ENCODE data around the gene TRAPPC11.

DNA sequence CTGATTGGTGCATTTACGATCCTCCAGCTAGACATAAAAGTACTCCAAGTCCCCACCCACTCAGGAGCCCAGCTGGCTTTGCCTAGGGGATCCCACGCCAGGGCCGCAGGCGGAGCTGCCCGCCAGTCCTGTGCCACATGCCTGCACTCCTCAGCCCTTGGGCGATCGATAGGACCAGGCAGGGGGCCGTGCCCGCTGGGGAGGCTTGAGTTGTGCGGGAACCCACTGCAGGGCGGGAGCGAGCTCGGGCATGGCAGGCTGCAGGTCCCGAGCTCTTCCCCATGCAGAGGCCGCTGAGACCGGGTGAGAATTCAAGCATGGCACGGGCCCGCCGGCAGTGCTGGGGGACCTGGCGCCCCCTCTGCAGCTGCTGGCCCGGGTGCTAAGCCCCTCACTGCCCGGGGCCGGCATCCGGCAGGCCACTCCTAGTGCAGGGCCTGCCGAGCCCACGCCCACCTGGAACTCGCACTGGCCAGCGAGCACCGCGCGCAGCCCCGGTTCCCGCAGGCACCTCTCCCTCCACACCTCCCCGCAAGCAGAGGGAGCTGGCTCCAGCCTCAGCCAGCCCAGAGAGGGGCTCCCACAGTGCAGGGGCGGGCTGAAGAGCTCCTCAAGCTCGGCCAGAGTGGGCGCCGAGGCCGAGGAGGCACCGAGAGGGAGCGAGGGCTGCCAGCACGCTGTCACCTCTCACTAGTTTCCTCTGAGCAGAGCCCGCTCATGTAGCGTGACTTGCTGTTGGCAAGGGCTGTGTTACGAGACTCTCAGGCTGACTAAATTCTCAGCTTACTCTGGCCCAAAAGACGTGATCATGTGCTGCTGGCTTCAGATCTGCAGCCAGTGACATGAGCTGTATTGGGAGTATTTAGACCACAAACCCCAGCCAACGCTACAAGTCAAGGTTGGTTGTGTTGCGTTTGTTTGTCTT is 87.5 kb downstream of the TRAPPC11 start:
- TF ChIP-seq POLR2A (IDR thresholded peaks at IDR 0.05; ENCODE audit: low read depth, low read length) (no peak), SMC3 (IDR thresholded peaks at IDR 0.05; ENCODE audit: low read depth, low read length) (no peak), RAD21 (IDR thresholded peaks at IDR 0.05; ENCODE audit: low read length) (no peak), CHD1 (IDR thresholded peaks at IDR 0.05; ENCODE audit: low read depth, low read length) (no peak), MAZ (IDR thresholded peaks at IDR 0.05; ENCODE audit: borderline replicate concordance, low read depth, low read length) (no peak), MAFK (IDR thresholded peaks at IDR 0.05; ENCODE audit: low read depth, low read length) (no peak)
- TF ChIP-seq, protein P1, sequence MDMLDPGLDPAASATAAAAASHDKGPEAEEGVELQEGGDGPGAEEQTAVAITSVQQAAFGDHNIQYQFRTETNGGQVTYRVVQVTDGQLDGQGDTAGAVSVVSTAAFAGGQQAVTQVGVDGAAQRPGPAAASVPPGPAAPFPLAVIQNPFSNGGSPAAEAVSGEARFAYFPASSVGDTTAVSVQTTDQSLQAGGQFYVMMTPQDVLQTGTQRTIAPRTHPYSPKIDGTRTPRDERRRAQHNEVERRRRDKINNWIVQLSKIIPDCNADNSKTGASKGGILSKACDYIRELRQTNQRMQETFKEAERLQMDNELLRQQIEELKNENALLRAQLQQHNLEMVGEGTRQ (IDR thresholded peaks at IDR 0.05; ENCODE audit: low read depth, low read length): no peak
- TF ChIP-seq, protein P2, sequence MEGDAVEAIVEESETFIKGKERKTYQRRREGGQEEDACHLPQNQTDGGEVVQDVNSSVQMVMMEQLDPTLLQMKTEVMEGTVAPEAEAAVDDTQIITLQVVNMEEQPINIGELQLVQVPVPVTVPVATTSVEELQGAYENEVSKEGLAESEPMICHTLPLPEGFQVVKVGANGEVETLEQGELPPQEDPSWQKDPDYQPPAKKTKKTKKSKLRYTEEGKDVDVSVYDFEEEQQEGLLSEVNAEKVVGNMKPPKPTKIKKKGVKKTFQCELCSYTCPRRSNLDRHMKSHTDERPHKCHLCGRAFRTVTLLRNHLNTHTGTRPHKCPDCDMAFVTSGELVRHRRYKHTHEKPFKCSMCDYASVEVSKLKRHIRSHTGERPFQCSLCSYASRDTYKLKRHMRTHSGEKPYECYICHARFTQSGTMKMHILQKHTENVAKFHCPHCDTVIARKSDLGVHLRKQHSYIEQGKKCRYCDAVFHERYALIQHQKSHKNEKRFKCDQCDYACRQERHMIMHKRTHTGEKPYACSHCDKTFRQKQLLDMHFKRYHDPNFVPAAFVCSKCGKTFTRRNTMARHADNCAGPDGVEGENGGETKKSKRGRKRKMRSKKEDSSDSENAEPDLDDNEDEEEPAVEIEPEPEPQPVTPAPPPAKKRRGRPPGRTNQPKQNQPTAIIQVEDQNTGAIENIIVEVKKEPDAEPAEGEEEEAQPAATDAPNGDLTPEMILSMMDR (conservative IDR thresholded peaks at IDR 0.05; ENCODE audit: low read depth, low read length): no peak
